ENCODE measurements around the gene APOBEC3F.

- TF ChIP-seq POLR2AphosphoS5 (IDR thresholded peaks at IDR 0.05; ENCODE audit: borderline replicate concordance, low read depth, low read length), result no peak
- TF ChIP-seq EZH2 (IDR thresholded peaks at IDR 0.05), result no peak
Observed at GRCh38 chr22:39003165-39003638, 37.5 kb upstream of the APOBEC3F start.
